ENCODE measurements around the gene PLB1.
A peak's percentile ranks its signal among the peaks of the same experiment; 100 is the strongest.

Gene PLB1

GRCh38 chr2:28653892-28654662 is 158.2 kb downstream of the PLB1 start:
- WGBS, result 71% methylated on average over 1 of the region's 2 CpGs
- H2AK5ac ChIP-seq (ENCODE audit: low read length, severe bottlenecking), result no peak overlapping the region

GRCh38 chr2:28654663-28655320 is 158.9 kb downstream of the PLB1 start:
- H3K27me3 ChIP-seq (ENCODE audit: control insufficient read depth in 1 of 2, insufficient read depth in 1 of 2, low read length in 2 of 2), result no peaks in the 10 kb centered on the region
- H2AFZ ChIP-seq (ENCODE audit: low read depth, low read length), result no peak overlapping the region

More at GRCh38 chr2:28653892-28654662, 158.2 kb downstream of the PLB1 start:
- Histone ChIP-seq H3K27ac (ENCODE audit: low read length, poor library complexity, severe bottlenecking) (no peak overlapping the region), H2BK5ac (ENCODE audit: low read depth, low read length, poor library complexity, severe bottlenecking) (no peak overlapping the region), H3K36me3 (ENCODE audit: control insufficient read depth in 1 of 2, insufficient read depth in 2 of 2, low read depth in 1 of 2, low read length in 2 of 2) (no peaks in the 10 kb centered on the region), H3K79me1 (replicated peaks; ENCODE audit: low read length, poor library complexity, severe bottlenecking) (no peaks in the 10 kb centered on the region), H4K8ac (ENCODE audit: low read length) (no peak overlapping the region), H3K4me3 (ENCODE audit: insufficient read depth in 1 of 2, low read depth in 1 of 2, low read length in 2 of 2) (no peak overlapping the region), H3K4me1 (ENCODE audit: control insufficient read depth, insufficient read depth, low read depth, low read length) (peaks cover 15% of the 10 kb centered on the region), H3K9ac (ENCODE audit: low read length) (no peak overlapping the region), H4K91ac (ENCODE audit: low read length) (no peak overlapping the region), H3K9me3 (ENCODE audit: control insufficient read depth, low read length) (no peaks in the 10 kb centered on the region), H2BK15ac (ENCODE audit: low read depth, poor library complexity, severe bottlenecking) (no peak overlapping the region), H2BK12ac (ENCODE audit: low read length in 2 of 2) (no peak overlapping the region), H3K23ac (ENCODE audit: low read length in 2 of 2) (no peak overlapping the region), H3K14ac (ENCODE audit: low read length in 2 of 2) (no peak overlapping the region), H2AFZ (ENCODE audit: low read depth, low read length) (no peak overlapping the region), H2BK120ac (ENCODE audit: low read depth, low read length) (no peak overlapping the region), H3K4me2 (ENCODE audit: low read length, poor library complexity, severe bottlenecking) (no peak overlapping the region), H3K18ac (ENCODE audit: low read depth in 1 of 2, low read length in 2 of 2) (no peak overlapping the region), H3K4ac (ENCODE audit: low read depth in 1 of 2, low read length in 2 of 2) (no peak overlapping the region), H3K27me3 (ENCODE audit: control insufficient read depth in 1 of 2, insufficient read depth in 1 of 2, low read length in 2 of 2) (no peaks in the 10 kb centered on the region)
- peak; percentile 48 for DNase-seq

GRCh38 chr2:28656937-28657615 is 161.2 kb downstream of the PLB1 start:
- Histone ChIP-seq H3K4me2 (ENCODE audit: low read length, poor library complexity, severe bottlenecking) (no peak overlapping the region), H3K27ac (ENCODE audit: low read length, poor library complexity, severe bottlenecking) (no peak overlapping the region), H2BK5ac (ENCODE audit: low read depth, low read length, poor library complexity, severe bottlenecking) (no peak overlapping the region), H3K27me3 (ENCODE audit: control insufficient read depth in 1 of 2, insufficient read depth in 1 of 2, low read length in 2 of 2) (no peaks in the 10 kb centered on the region), H3K4ac (ENCODE audit: low read depth in 1 of 2, low read length in 2 of 2) (peak overlapping the region in 1 of 2 experiments; percentile 73), H2BK120ac (ENCODE audit: low read depth, low read length) (no peak overlapping the region), H3K9ac (ENCODE audit: low read length) (no peak overlapping the region), H2AK5ac (ENCODE audit: low read length, severe bottlenecking) (peak overlapping the region; percentile 94), H3K36me3 (ENCODE audit: control insufficient read depth in 1 of 2, insufficient read depth in 2 of 2, low read depth in 1 of 2, low read length in 2 of 2) (no peaks in the 10 kb centered on the region), H3K18ac (ENCODE audit: low read depth in 1 of 2, low read length in 2 of 2) (no peak overlapping the region), H3K4me1 (ENCODE audit: control insufficient read depth, insufficient read depth, low read depth, low read length) (peaks cover 10% of the 10 kb centered on the region), H3K79me1 (replicated peaks; ENCODE audit: low read length, poor library complexity, severe bottlenecking) (no peaks in the 10 kb centered on the region), H4K8ac (ENCODE audit: low read length) (no peak overlapping the region), H3K4me3 (ENCODE audit: insufficient read depth in 1 of 2, low read depth in 1 of 2, low read length in 2 of 2) (no peak overlapping the region), H2BK12ac (ENCODE audit: low read length in 2 of 2) (peak overlapping the region; percentile 4 to 29), H3K9me3 (ENCODE audit: control insufficient read depth, low read length) (no peaks in the 10 kb centered on the region), H3K23ac (ENCODE audit: low read length in 2 of 2) (no peak overlapping the region), H2AFZ (ENCODE audit: low read depth, low read length) (no peak overlapping the region), H3K14ac (ENCODE audit: low read length in 2 of 2) (peak overlapping the region in 1 of 2 experiments; percentile 87), H4K91ac (ENCODE audit: low read length) (peak overlapping the region; percentile 70), H2BK15ac (ENCODE audit: low read depth, poor library complexity, severe bottlenecking) (no peak overlapping the region)
- DNase-seq, result no peak
- 89% methylated on average over 5 of the region's 5 CpGs for WGBS

More at GRCh38 chr2:28654663-28655320, 158.9 kb downstream of the PLB1 start:
- Histone ChIP-seq H3K27ac (ENCODE audit: low read length, poor library complexity, severe bottlenecking) (no peak overlapping the region), H4K8ac (ENCODE audit: low read length) (peak overlapping the region; percentile 27), H3K4ac (ENCODE audit: low read depth in 1 of 2, low read length in 2 of 2) (peak overlapping the region in 1 of 2 experiments; percentile 32), H3K4me3 (ENCODE audit: insufficient read depth in 1 of 2, low read depth in 1 of 2, low read length in 2 of 2) (no peak overlapping the region), H3K36me3 (ENCODE audit: control insufficient read depth in 1 of 2, insufficient read depth in 2 of 2, low read depth in 1 of 2, low read length in 2 of 2) (no peaks in the 10 kb centered on the region), H2BK15ac (ENCODE audit: low read depth, poor library complexity, severe bottlenecking) (no peak overlapping the region), H2BK12ac (ENCODE audit: low read length in 2 of 2) (peak overlapping the region in 1 of 2 experiments; percentile 49), H3K9ac (ENCODE audit: low read length) (no peak overlapping the region), H3K23ac (ENCODE audit: low read length in 2 of 2) (no peak overlapping the region), H3K79me1 (replicated peaks; ENCODE audit: low read length, poor library complexity, severe bottlenecking) (no peaks in the 10 kb centered on the region), H2BK120ac (ENCODE audit: low read depth, low read length) (no peak overlapping the region), H3K14ac (ENCODE audit: low read length in 2 of 2) (no peak overlapping the region), H3K9me3 (ENCODE audit: control insufficient read depth, low read length) (no peaks in the 10 kb centered on the region), H4K91ac (ENCODE audit: low read length) (no peak overlapping the region), H3K18ac (ENCODE audit: low read depth in 1 of 2, low read length in 2 of 2) (no peak overlapping the region), H2AK5ac (ENCODE audit: low read length, severe bottlenecking) (no peak overlapping the region), H2BK5ac (ENCODE audit: low read depth, low read length, poor library complexity, severe bottlenecking) (no peak overlapping the region), H3K4me2 (ENCODE audit: low read length, poor library complexity, severe bottlenecking) (no peak overlapping the region), H3K4me1 (ENCODE audit: control insufficient read depth, insufficient read depth, low read depth, low read length) (peaks cover 9% of the 10 kb centered on the region)
- 74% methylated on average over 8 of the region's 8 CpGs for WGBS
- no peak for DNase-seq

GRCh38 chr2:28658369-28658768 is 162.5 kb downstream of the PLB1 start:
- Histone ChIP-seq H4K8ac (ENCODE audit: low read length) (peak overlapping the region; percentile 14), H3K27me3 (ENCODE audit: control insufficient read depth in 1 of 2, insufficient read depth in 1 of 2, low read length in 2 of 2) (no peaks in the 10 kb centered on the region), H3K36me3 (ENCODE audit: control insufficient read depth in 1 of 2, insufficient read depth in 2 of 2, low read depth in 1 of 2, low read length in 2 of 2) (no peaks in the 10 kb centered on the region), H2BK15ac (ENCODE audit: low read depth, poor library complexity, severe bottlenecking) (no peak overlapping the region), H3K4me1 (ENCODE audit: control insufficient read depth, insufficient read depth, low read depth, low read length) (peaks cover 14% of the 10 kb centered on the region), H3K79me1 (replicated peaks; ENCODE audit: low read length, poor library complexity, severe bottlenecking) (no peaks in the 10 kb centered on the region), H2BK5ac (ENCODE audit: low read depth, low read length, poor library complexity, severe bottlenecking) (no peak overlapping the region), H3K4ac (ENCODE audit: low read depth in 1 of 2, low read length in 2 of 2) (peak overlapping the region in 1 of 2 experiments; percentile 24), H2AFZ (ENCODE audit: low read depth, low read length) (no peak overlapping the region), H3K9me3 (ENCODE audit: control insufficient read depth, low read length) (no peaks in the 10 kb centered on the region), H2BK12ac (ENCODE audit: low read length in 2 of 2) (peak overlapping the region; percentile 45 to 72), H3K27ac (ENCODE audit: low read length, poor library complexity, severe bottlenecking) (no peak overlapping the region), H3K14ac (ENCODE audit: low read length in 2 of 2) (no peak overlapping the region), H2BK120ac (ENCODE audit: low read depth, low read length) (peak overlapping the region; percentile 58), H3K4me2 (ENCODE audit: low read length, poor library complexity, severe bottlenecking) (no peak overlapping the region), H4K91ac (ENCODE audit: low read length) (no peak overlapping the region), H3K18ac (ENCODE audit: low read depth in 1 of 2, low read length in 2 of 2) (peak overlapping the region; percentile 65 to 73), H2AK5ac (ENCODE audit: low read length, severe bottlenecking) (no peak overlapping the region), H3K9ac (ENCODE audit: low read length) (peak overlapping the region; percentile 63), H3K4me3 (ENCODE audit: insufficient read depth in 1 of 2, low read depth in 1 of 2, low read length in 2 of 2) (peak overlapping the region in 1 of 2 experiments; percentile 39), H3K23ac (ENCODE audit: low read length in 2 of 2) (peak overlapping the region in 1 of 2 experiments; percentile 23)
- 67% methylated on average over 1 of the region's 1 CpG for WGBS
- peak; percentile 52 for DNase-seq
